ENCODE results near the gene CPLANE2.
"Not testable (repeated sequence)": the region's sequence is repeated elsewhere in the genome, so short reads cannot be mapped to it uniquely, and the experiment has no call there.

The CPLANE2 gene

GRCh38 chr1:16208270-16208987 lies 28.6 kb downstream of the CPLANE2 start:
- DNase-seq (ENCODE audit: low read depth): no peak

GRCh38 chr1:16207318-16208269 lies 29.4 kb downstream of the CPLANE2 start:
- no peak for DNase-seq (ENCODE audit: low read depth)

GRCh38 chr1:16206547-16207317 lies 30.3 kb downstream of the CPLANE2 start:
- DNase-seq (ENCODE audit: low read depth): peak; percentile 85

- DNase-seq (ENCODE audit: low read depth): no peak
Measured at GRCh38 chr1:16205891-16206546, 31.0 kb downstream of the CPLANE2 start.

GRCh38 chr1:16205334-16205671 lies 31.7 kb downstream of the CPLANE2 start:
- DNase-seq (ENCODE audit: low read depth): no peak

- DNase-seq (ENCODE audit: low read depth): no peak
Measured at GRCh38 chr1:16204634-16205333, 32.2 kb downstream of the CPLANE2 start.

GRCh38 chr1:16204216-16204615 lies 32.8 kb downstream of the CPLANE2 start:
- DNase-seq (ENCODE audit: low read depth): no peak

GRCh38 chr1:16203550-16203949 lies 33.4 kb downstream of the CPLANE2 start:
- no peak for DNase-seq (ENCODE audit: low read depth)

- DNase-seq (ENCODE audit: low read depth): no peak
Measured at GRCh38 chr1:16202281-16203210, 34.4 kb downstream of the CPLANE2 start.

GRCh38 chr1:16199700-16200099 lies 37.3 kb downstream of the CPLANE2 start:
- no peak for DNase-seq (ENCODE audit: low read depth)

- no peak for DNase-seq (ENCODE audit: low read depth)
Measured at GRCh38 chr1:16199157-16199501, 37.9 kb downstream of the CPLANE2 start.

- no peak for DNase-seq (ENCODE audit: low read depth)
Measured at GRCh38 chr1:16198444-16199156, 38.4 kb downstream of the CPLANE2 start.

GRCh38 chr1:16196874-16197273 lies 40.1 kb downstream of the CPLANE2 start:
- DNase-seq (ENCODE audit: low read depth): no peak

GRCh38 chr1:16196139-16196538 lies 40.8 kb downstream of the CPLANE2 start:
- DNase-seq (ENCODE audit: low read depth): not testable (repeated sequence)

- no peak for DNase-seq (ENCODE audit: low read depth)
Measured at GRCh38 chr1:16195518-16195905, 41.5 kb downstream of the CPLANE2 start.

- DNase-seq (ENCODE audit: low read depth): no peak
Measured at GRCh38 chr1:16191916-16192546, 45.0 kb downstream of the CPLANE2 start.

- no peak for DNase-seq (ENCODE audit: low read depth)
Measured at GRCh38 chr1:16191309-16191708, 45.7 kb downstream of the CPLANE2 start.

GRCh38 chr1:16189921-16190621 lies 46.9 kb downstream of the CPLANE2 start:
- DNase-seq (ENCODE audit: low read depth): no peak

- DNase-seq (ENCODE audit: low read depth): no peak
Measured at GRCh38 chr1:16189003-16189402, 48.0 kb downstream of the CPLANE2 start.
